ENCODE measurements around the gene SCARB2. TPM values are rescaled to one million over a fixed set of nuclear protein-coding genes. Genes with fewer than 3 reads are reported as not detected.
A peak's percentile ranks its signal among the peaks of the same experiment; 100 is the strongest.

Gene SCARB2
- total and polyA plus RNA-seq, 2 donors (not counting 3 experiments of a cell fraction or from before 2014, with no cell fraction given), result 75.2 to 116 TPM

DNA sequence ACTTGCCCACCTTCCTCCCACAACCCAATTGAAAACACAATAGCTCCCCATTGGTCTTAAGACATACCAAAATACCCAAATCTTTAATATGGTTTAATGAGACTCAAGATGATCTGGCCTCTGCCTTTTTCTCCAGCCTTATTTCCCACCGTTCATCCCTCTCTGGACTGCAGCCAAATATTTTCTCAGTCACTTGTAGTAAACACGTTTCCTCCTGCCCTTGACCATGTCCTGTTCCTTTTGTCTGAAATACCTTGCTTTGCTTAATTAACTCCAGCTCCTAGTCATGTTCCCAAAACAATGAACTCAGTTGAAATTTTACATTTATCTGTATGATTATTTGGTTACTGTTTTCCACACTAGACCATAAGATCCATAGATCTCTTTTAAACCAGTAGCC, 57.0 kb downstream of the SCARB2 start:
- TF ChIP-seq JUN (IDR thresholded peaks at IDR 0.05; ENCODE audit: borderline replicate concordance, insufficient read depth, insufficient read length, low read depth) (no peak), POLR2A (IDR thresholded peaks at IDR 0.05; ENCODE audit: low read depth, low read length) (no peak), MYC (IDR thresholded peaks at IDR 0.05; ENCODE audit: low read depth, low read length) (no peak), GATA2 (IDR thresholded peaks at IDR 0.05; ENCODE audit: insufficient read depth, insufficient read length, low read depth, low read length) (no peak), FOS (IDR thresholded peaks at IDR 0.05; ENCODE audit: borderline replicate concordance, insufficient read depth, low read length) (no peak), POLR2AphosphoS5 (IDR thresholded peaks at IDR 0.05; ENCODE audit: insufficient read depth, low read depth, low read length) (no peak), EZH2 (IDR thresholded peaks at IDR 0.05; ENCODE audit: borderline replicate concordance, low read depth, low read length, severe bottlenecking) (no peak)
- TF ChIP-seq, protein P1, sequence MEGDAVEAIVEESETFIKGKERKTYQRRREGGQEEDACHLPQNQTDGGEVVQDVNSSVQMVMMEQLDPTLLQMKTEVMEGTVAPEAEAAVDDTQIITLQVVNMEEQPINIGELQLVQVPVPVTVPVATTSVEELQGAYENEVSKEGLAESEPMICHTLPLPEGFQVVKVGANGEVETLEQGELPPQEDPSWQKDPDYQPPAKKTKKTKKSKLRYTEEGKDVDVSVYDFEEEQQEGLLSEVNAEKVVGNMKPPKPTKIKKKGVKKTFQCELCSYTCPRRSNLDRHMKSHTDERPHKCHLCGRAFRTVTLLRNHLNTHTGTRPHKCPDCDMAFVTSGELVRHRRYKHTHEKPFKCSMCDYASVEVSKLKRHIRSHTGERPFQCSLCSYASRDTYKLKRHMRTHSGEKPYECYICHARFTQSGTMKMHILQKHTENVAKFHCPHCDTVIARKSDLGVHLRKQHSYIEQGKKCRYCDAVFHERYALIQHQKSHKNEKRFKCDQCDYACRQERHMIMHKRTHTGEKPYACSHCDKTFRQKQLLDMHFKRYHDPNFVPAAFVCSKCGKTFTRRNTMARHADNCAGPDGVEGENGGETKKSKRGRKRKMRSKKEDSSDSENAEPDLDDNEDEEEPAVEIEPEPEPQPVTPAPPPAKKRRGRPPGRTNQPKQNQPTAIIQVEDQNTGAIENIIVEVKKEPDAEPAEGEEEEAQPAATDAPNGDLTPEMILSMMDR (IDR thresholded peaks at IDR 0.05; ENCODE audit: extremely low read depth in 1 of 2, insufficient read depth in 1 of 2, low read depth in 1 of 2, low read length in 2 of 2), result no peak
- TF ChIP-seq, protein P2, sequence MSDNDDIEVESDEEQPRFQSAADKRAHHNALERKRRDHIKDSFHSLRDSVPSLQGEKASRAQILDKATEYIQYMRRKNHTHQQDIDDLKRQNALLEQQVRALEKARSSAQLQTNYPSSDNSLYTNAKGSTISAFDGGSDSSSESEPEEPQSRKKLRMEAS (IDR thresholded peaks at IDR 0.05; ENCODE audit: insufficient read depth, insufficient read length), result no peak
- ChIA-PET CTCF (interaction anchor here (1.0 to 1.4 kb wide), 4 partner anchors 24 to 166 kb away, joined by 3 to 6 read pairs (median 4); partner anchors contain the start of gene SDAD1), POLR2A (no interaction called here)

More for the DNA sequence above, 57.0 kb downstream of the SCARB2 start:
- no peaks in the 10 kb centered on the region for H3K9me1 ChIP-seq (replicated peaks; ENCODE audit: control insufficient read depth, extremely low read depth, insufficient read depth, low read length)
- DNase-seq (ENCODE audit: low read depth, low spot score) (peak; percentile 75), FAIRE-seq (peak; percentile 81)
- no peaks in the 10 kb centered on the region for H4K20me1 ChIP-seq (replicated peaks; ENCODE audit: control insufficient read depth, extremely low read depth, insufficient read depth, low read length)
- peak overlapping the region; percentile 6 for H3K27ac ChIP-seq (ENCODE audit: insufficient read depth, low read depth, low read length)
- dilution Hi-C loops (cut with MboI; ENCODE audit: extremely low pct_ligation_motif_present, low sequenced_read_pairs) (no loop called here), intact Hi-C loops (cut with micrococcal nuclease) (no loop called here)
- no peaks in the 10 kb centered on the region for H3K79me2 ChIP-seq (ENCODE audit: control insufficient read depth, insufficient read depth, low read length)
- H3K9ac ChIP-seq (replicated peaks; ENCODE audit: extremely low read depth, insufficient read depth, low read length), result peak overlapping the region; percentile 16
- H3K4me3 ChIP-seq (replicated peaks in 1 of 3; ENCODE audit: insufficient read depth in 1 of 3, low read depth in 1 of 3, low read length in 3 of 3), result no peak overlapping the region
- BruUV-seq (replicated peaks), result no TSS peak
- no peak overlapping the region for H2AFZ ChIP-seq (ENCODE audit: low read depth, low read length)
- H3K4me2 ChIP-seq (ENCODE audit: insufficient read depth, low read length), result peak overlapping the region; percentile 50
- H3K36me3 ChIP-seq (ENCODE audit: control insufficient read depth in 2 of 2, extremely low read depth in 1 of 2, insufficient read depth in 2 of 2, low read length in 2 of 2), result peaks cover 2 to 6% of the 10 kb centered on the region in 2 experiments
- H3K9me3 ChIP-seq (replicated peaks; ENCODE audit: control insufficient read depth, insufficient read depth, low read length), result no peaks in the 10 kb centered on the region
- H3K27me3 ChIP-seq (ENCODE audit: control insufficient read depth in 2 of 2, insufficient read depth in 2 of 2, low read length in 2 of 2), result no peaks in the 10 kb centered on the region
- peaks cover 11% of the 10 kb centered on the region for H3K4me1 ChIP-seq (ENCODE audit: control insufficient read depth, extremely low read depth, insufficient read depth, low read length)
